SK-N-SH (cell line): ENCODE data around the gene ABHD6. TPM values are rescaled to one million over a fixed set of nuclear protein-coding genes. Genes with fewer than 3 reads are reported as not detected.

Source experiments
- polyA plus RNA-seq, 3 experiments: library from polyadenylated mRNA; depleted of rRNA; stranded (reverse); fragments of >200 nt; gene quantifications; 2 replicates each; pipeline ENCODE4 v1.2.3, GENCODE V29; 2012
- small RNA-seq, 7 experiments: library from RNA; depleted of rRNA; stranded (forward); fragments of <200 nt; gene quantifications; one replicate each; pipeline ENCODE3, GENCODE V24; 2012

Gene ABHD6
- polyA plus RNA-seq, 1 of the 3 experiments (the other 2 are of a cell fraction): 10.7 TPM

Small RNA genes within 50 kb of the gene (small RNA-seq; reads per million reads assigned to genes)
- gene AC098479.1: 0 reads per million in 7 experiments

Other genes with a start within 250 kb of the ABHD6 start
- 115 and 127 TPM in 2 replicates for gene FLNB, start 229.4 kb upstream of the ABHD6 start, polyA plus RNA-seq (2012; rRNA removed)
- gene DNASE1L3, start 26.8 kb upstream of the ABHD6 start, polyA plus RNA-seq (2012; rRNA removed): not detected in 2 replicates
- gene RPP14, start 68.5 kb downstream of the ABHD6 start, polyA plus RNA-seq (2012; rRNA removed): 8.3 and 9.7 TPM in 2 replicates
- gene HTD2, start 68.7 kb downstream of the ABHD6 start, polyA plus RNA-seq (2012; rRNA removed): 3.0 and 5.2 TPM in 2 replicates
- gene PXK, start 95.1 kb downstream of the ABHD6 start, polyA plus RNA-seq (2012; rRNA removed): 8.4 and 9.3 TPM in 2 replicates
- 87.5 and 94.7 TPM in 2 replicates for gene PDHB, start 196.0 kb downstream of the ABHD6 start, polyA plus RNA-seq (2012; rRNA removed)